ENCODE results near the gene FOXN3.

GRCh38 chr14:89112720-89113119 lies 304.3 kb downstream of the FOXN3 start:
- TF ChIP-seq CTCF (IDR thresholded peaks at IDR 0.05; ENCODE audit: insufficient read depth, low read depth, low read length), result no peak
- TF ChIP-seq EZH2 (IDR thresholded peaks at IDR 0.05; ENCODE audit: insufficient read depth, low read length), result no peak

Data from astrocyte (in vitro differentiated cells and primary cell).